HG03354 (cell line): Measurements from ENCODE around the gene ZC3H6.
"Not testable (repeated sequence)": the region's sequence is repeated elsewhere in the genome, so short reads cannot be mapped to it uniquely, and the experiment has no call there.

ENCODE experiments used
- ATAC-seq: cut with Tn5 transposase; IDR thresholded peaks from one replicate; pipeline ENCODE4 v1.9.1; 2021; ENCODE audit warnings: mild to moderate bottlenecking; ENCODE audit not compliant: unreplicated experiment, poor library complexity, severe bottlenecking

The ZC3H6 gene

DNA sequence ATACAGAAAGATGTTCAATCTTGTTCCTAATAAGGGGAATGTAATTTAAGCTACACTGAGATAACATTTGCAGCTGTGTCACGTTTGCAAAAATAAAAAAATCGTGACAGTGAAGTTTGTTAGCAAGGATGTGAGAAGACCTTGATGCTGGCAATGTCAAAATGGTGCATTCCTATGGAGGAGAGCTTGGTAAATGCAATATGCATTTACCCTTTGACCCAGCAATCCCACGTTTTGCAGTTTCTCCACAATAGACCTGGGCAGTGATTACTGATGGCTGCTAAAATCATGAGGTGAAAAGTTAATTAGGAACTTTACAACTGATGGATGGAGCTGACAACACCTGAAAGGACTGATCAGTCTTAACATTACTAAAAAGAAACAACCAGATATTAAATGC is 43.1 kb downstream of the ZC3H6 start:
- ATAC-seq, result no peak

- ATAC-seq, result no peak
Observed at GRCh38 chr2:112321375-112322320, 46.3 kb downstream of the ZC3H6 start.

- no peak for ATAC-seq
Observed at GRCh38 chr2:112322919-112323318, 47.5 kb downstream of the ZC3H6 start.

GRCh38 chr2:112332123-112332696 is 56.8 kb downstream of the ZC3H6 start:
- ATAC-seq, result no peak

GRCh38 chr2:112335600-112335999 is 60.2 kb downstream of the ZC3H6 start:
- peak; percentile 55 for ATAC-seq

- no peak for ATAC-seq
Observed at GRCh38 chr2:112339986-112340385, 64.6 kb downstream of the ZC3H6 start.

GRCh38 chr2:112340475-112341267 is 65.3 kb downstream of the ZC3H6 start:
- no peak for ATAC-seq

GRCh38 chr2:112342067-112342550 is 66.7 kb downstream of the ZC3H6 start:
- ATAC-seq, result no peak

DNA sequence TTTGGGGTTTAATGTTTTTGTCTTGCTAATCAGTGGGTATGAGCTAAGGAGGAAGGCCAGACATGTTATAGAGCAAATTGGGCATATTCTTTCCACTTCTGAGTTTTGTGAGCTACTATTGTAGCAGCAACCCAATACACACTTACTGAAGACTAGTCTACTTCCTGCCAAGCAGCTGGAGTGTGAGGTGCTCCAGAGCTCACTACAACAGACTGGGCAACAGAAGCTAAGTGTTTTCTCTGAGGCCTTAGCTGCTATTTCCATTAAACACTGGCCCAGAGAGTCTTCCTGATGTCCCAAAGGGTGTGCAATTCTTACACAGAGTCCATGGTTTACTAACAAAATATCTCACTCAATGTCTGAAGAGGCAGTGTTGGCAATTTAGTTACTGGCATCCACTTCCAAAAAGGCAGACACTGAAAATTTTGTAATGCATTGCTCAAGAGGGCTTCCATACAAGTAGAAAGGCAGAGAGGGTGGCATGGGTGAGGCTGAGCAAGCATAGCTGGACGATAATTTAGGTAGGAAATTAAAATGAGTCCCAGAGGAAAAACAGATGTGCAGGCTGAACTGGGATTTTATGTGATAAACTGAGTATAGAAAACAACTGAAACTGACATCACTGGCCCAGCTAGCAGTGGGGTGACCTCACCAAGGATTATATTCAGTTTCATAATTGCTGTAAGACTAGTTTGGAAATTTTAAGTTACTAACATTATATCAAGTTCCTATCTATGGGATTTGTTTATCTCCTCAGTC is 68.6 kb downstream of the ZC3H6 start:
- no peak for ATAC-seq

GRCh38 chr2:112345030-112346027 is 69.9 kb downstream of the ZC3H6 start:
- ATAC-seq, result no peak

- ATAC-seq, result not testable (repeated sequence)
Observed at GRCh38 chr2:112352292-112352691, 76.9 kb downstream of the ZC3H6 start.

DNA sequence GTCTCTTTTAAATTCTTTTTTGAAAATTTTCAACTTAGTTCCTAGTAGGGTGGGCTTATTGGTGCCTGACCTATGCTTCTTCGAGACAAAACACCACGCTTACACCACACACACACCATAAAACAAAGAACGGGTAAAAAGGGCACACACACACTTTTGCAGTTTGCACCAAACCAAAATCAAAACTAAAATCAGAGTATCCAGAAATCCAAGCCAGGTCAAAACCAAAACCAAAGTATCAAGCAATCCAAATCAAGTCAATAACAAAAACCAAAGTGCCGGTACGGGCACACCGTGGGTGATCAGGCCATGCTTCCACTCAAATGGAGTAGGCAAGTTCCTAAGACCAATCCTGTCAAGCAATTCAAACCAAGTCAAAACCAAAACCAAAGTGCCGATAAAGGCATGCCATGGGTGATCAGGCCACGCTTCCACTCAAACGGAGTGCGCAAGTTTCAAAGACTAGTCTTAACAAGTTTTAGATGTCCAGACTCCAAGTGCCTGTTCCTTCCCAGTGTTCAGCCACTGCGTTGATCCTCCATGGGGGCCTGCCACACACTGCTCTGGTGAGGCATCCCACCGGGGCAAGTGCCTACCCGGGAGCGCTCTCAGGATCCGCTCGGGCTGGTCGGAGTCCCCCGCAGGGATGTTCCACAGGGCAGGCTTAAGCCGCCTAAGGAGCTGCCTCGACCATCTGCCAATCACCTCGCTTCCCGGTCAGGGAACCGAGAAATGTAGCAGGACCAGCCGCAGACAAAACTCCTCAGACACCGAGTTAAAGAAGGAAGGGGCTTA is 77.6 kb downstream of the ZC3H6 start:
- not testable (repeated sequence) for ATAC-seq

- not testable (repeated sequence) for ATAC-seq
Observed at GRCh38 chr2:112354335-112354734, 78.9 kb downstream of the ZC3H6 start.

- not testable (repeated sequence) for ATAC-seq
Observed at GRCh38 chr2:112360055-112360454, 84.7 kb downstream of the ZC3H6 start.
